DMS 273 (cell line): Measurements from ENCODE around the gene CEMP1.

Source experiments
- DNase-seq: peaks from one replicate; lab custom pipeline; 2025; ENCODE audit not compliant: unreplicated experiment; lab: John Stamatoyannopoulos, UW

The CEMP1 gene

GRCh38 chr16:2505695-2506094 lies 25.5 kb downstream of the CEMP1 start:
- DNase-seq: no peak

GRCh38 chr16:2501946-2502895 lies 29.0 kb downstream of the CEMP1 start:
- DNase-seq: no peak

- peak; percentile 93 for DNase-seq
Measured at GRCh38 chr16:2500918-2501750, 30.1 kb downstream of the CEMP1 start.

GRCh38 chr16:2500430-2500917 lies 30.7 kb downstream of the CEMP1 start:
- no peak for DNase-seq

- no peak for DNase-seq
Measured at GRCh38 chr16:2499890-2500429, 31.2 kb downstream of the CEMP1 start.

GRCh38 chr16:2499454-2499853 lies 31.8 kb downstream of the CEMP1 start:
- DNase-seq: no peak

- DNase-seq: peak; percentile 60
Measured at GRCh38 chr16:2498531-2499253, 32.5 kb downstream of the CEMP1 start.

- DNase-seq: peak; percentile 83
Measured at GRCh38 chr16:2497695-2498484, 33.3 kb downstream of the CEMP1 start.

GRCh38 chr16:2497116-2497630 lies 34.0 kb downstream of the CEMP1 start:
- DNase-seq: peak; percentile 92

- DNase-seq: no peak
Measured at GRCh38 chr16:2496223-2497115, 34.7 kb downstream of the CEMP1 start.

- no peak for DNase-seq
Measured at GRCh38 chr16:2495041-2495440, 36.2 kb downstream of the CEMP1 start.

GRCh38 chr16:2494616-2495015 lies 36.6 kb downstream of the CEMP1 start:
- DNase-seq: no peak

GRCh38 chr16:2493605-2494004 lies 37.6 kb downstream of the CEMP1 start:
- no peak for DNase-seq

GRCh38 chr16:2492292-2492691 lies 38.9 kb downstream of the CEMP1 start:
- no peak for DNase-seq

- no peak for DNase-seq
Measured at GRCh38 chr16:2490190-2491105, 40.8 kb downstream of the CEMP1 start.

- no peak for DNase-seq
Measured at GRCh38 chr16:2489581-2489980, 41.6 kb downstream of the CEMP1 start.

- DNase-seq: no peak
Measured at GRCh38 chr16:2487903-2488531, 43.2 kb downstream of the CEMP1 start.
